GM12878 (cell line): ENCODE measurements around the gene CERK. TPM values are rescaled to one million over a fixed set of nuclear protein-coding genes. Genes with fewer than 3 reads are reported as not detected.

Experiments used
- ATAC-seq: fragments of 200-7000 bp; cut with Tn5 transposase; 3 replicates; pipeline ENCODE4 v1.9.1; 2020; ENCODE audit warnings: mild to moderate bottlenecking, moderate library complexity
- BruUV-seq: library from RNA; stranded (reverse); fragments of 400-500 nt; replicated peaks from 2 replicates; lab custom pipeline; 2021; lab: Mats Ljungman, UMichigan
- CTCF ChIA-PET: fragments of 300-600 bp; sonication (Branson Sonifier 250); formaldehyde crosslinking; extraction: SDS; loops from one replicate; lab custom pipeline; 2021; ENCODE audit warnings: inconsistent platforms; lab: Yijun Ruan, JAX
- POLR2A ChIA-PET: fragments of 350-600 bp; formaldehyde crosslinking; extraction: SDS; loops from one replicate; lab custom pipeline; 2021; ENCODE audit warnings: inconsistent platforms; lab: Charles Lee
- RAD21 ChIA-PET: fragments of 300-600 bp; sonication (Branson Sonifier 250); formaldehyde crosslinking; loops from one replicate; lab custom pipeline; 2023; ENCODE audit warnings: antibody characterized with exemption; ENCODE audit not compliant: unreplicated experiment; lab: Charles Lee
- SMC1A ChIA-PET: fragments of 300-600 bp; sonication (Branson Sonifier 250); formaldehyde crosslinking; loops from one replicate; lab custom pipeline; 2023; ENCODE audit not compliant: unreplicated experiment, uncharacterized antibody; lab: Charles Lee
- DNase-seq: peaks from one replicate; pipeline ENCODE4 v3.0.0-alpha.2; 2011; ENCODE audit warnings: low read depth, low spot score
- FAIRE-seq: peaks from 3 replicates; lab custom pipeline; 2011; peaks lifted over from hg19 to GRCh38; lab: Jason Lieb, UNC
- H2AFZ ChIP-seq: 2 replicates; pipeline ENCODE4 v1.6.0; 2011; ENCODE audit warnings: low read depth, low read length, control low read depth; ENCODE audit not compliant: control insufficient read depth
- H3K27ac ChIP-seq: 2 replicates; pipeline ENCODE4 v1.5.1; 2011; ENCODE audit warnings: control low read depth; ENCODE audit not compliant: control insufficient read depth, insufficient read depth
- H3K27me3 ChIP-seq, 2 experiments: replicated peaks in 1 of 2; 2 replicates each; pipeline versions ENCODE4 v1.6.0 to v1.6.1; 2011; ENCODE audit warnings: low read length in 1 of 2; ENCODE audit not compliant: control insufficient read depth in 2 of 2, insufficient read depth in 2 of 2
- H3K36me3 ChIP-seq, 2 experiments: 2 replicates each; pipeline ENCODE4 v1.5.1; 2011; ENCODE audit warnings: low read length in 1 of 2; ENCODE audit not compliant: control insufficient read depth in 2 of 2, insufficient read depth in 2 of 2
- H3K4me1 ChIP-seq: 2 replicates; pipeline ENCODE4 v1.6.1; 2011; ENCODE audit warnings: mild to moderate bottlenecking, low read length, moderate library complexity, mixed read lengths; ENCODE audit not compliant: control insufficient read depth, insufficient read depth
- H3K4me2 ChIP-seq: 2 replicates; pipeline ENCODE4 v1.6.0; 2011; ENCODE audit warnings: control low read depth; ENCODE audit not compliant: control insufficient read depth, insufficient read depth
- H3K4me3 ChIP-seq: fragments of 200-600 bp; sonication (generic); 2 replicates; pipeline ENCODE4 v1.5.1; 2016
- H3K79me2 ChIP-seq: 2 replicates; pipeline ENCODE4 v1.6.0; 2011; ENCODE audit warnings: low read length; ENCODE audit not compliant: control insufficient read depth, insufficient read depth
- H3K9ac ChIP-seq: 2 replicates; pipeline ENCODE4 v1.8.0; 2011; ENCODE audit warnings: low read length, control low read depth, mixed read lengths; ENCODE audit not compliant: control insufficient read depth, insufficient read depth
- H3K9me3 ChIP-seq: replicated peaks from 3 replicates; pipeline ENCODE4 v1.5.1; 2011; ENCODE audit warnings: mild to moderate bottlenecking, low read length; ENCODE audit not compliant: control insufficient read depth, insufficient read depth
- H4K20me1 ChIP-seq: 2 replicates; pipeline ENCODE4 v1.6.0; 2011; ENCODE audit not compliant: control insufficient read depth, insufficient read depth
- BHLHE40 ChIP-seq, 2 experiments: fragments of 450-650 bp in 1 of 2; IDR thresholded peaks; 2 replicates each; pipeline ENCODE4 v1.6.1; 2011 to 2017; ENCODE audit warnings: low read depth in 2 of 2, borderline replicate concordance in 1 of 2, improper control_type of control experiment in 1 of 2, low read length in 1 of 2, mild to moderate bottlenecking in 1 of 2
- CBX3 ChIP-seq: fragments of 200-600 bp; sonication (generic); IDR thresholded peaks from 2 replicates; pipeline ENCODE4 v1.6.1; 2016; ENCODE audit warnings: low read depth, borderline replicate concordance
- CHD4 ChIP-seq: fragments of 200-600 bp; sonication (generic); IDR thresholded peaks from 2 replicates; pipeline ENCODE4 v1.6.1; 2016; ENCODE audit warnings: mild to moderate bottlenecking
- EED ChIP-seq: sonication (generic); IDR thresholded peaks from 2 replicates; pipeline ENCODE4 v1.6.1; 2016; ENCODE audit warnings: antibody characterized with exemption, low read depth
- MYB ChIP-seq: fragments of 150-350 bp; IDR thresholded peaks from 2 replicates; pipeline ENCODE4 v1.6.1; 2014; ENCODE audit warnings: mild to moderate bottlenecking, low read depth, low read length, borderline replicate concordance
- PAX5 ChIP-seq: IDR thresholded peaks from 2 replicates; pipeline ENCODE4 v1.6.1; 2011; ENCODE audit warnings: low read depth, low read length, borderline replicate concordance
- RAD51 ChIP-seq: fragments of 450-650 bp; IDR thresholded peaks from 2 replicates; pipeline ENCODE4 v1.6.1; 2016; ENCODE audit warnings: moderate library complexity, mild to moderate bottlenecking, inconsistent platforms
- RBBP5 ChIP-seq: fragments of 200-600 bp; sonication (generic); conservative IDR thresholded peaks from 2 replicates; pipeline ENCODE4 v1.6.1; 2016
- RCOR1 ChIP-seq: conservative IDR thresholded peaks from 2 replicates; pipeline ENCODE4 v1.6.1; 2012; ENCODE audit warnings: low read depth, low read length, improper control_type of control experiment
- SMARCA5 ChIP-seq: fragments of 450-650 bp; IDR thresholded peaks from 2 replicates; pipeline ENCODE4 v1.6.1; 2017; ENCODE audit warnings: mild to moderate bottlenecking
- STAT3 ChIP-seq: IDR thresholded peaks from 2 replicates; pipeline ENCODE4 v1.6.1; 2011; ENCODE audit warnings: low read depth, low read length, improper control_type of control experiment
- TCF7 ChIP-seq: IDR thresholded peaks from 2 replicates; pipeline ENCODE4 v1.6.1; 2014; ENCODE audit warnings: antibody characterized with exemption, borderline replicate concordance
- YY1 ChIP-seq: IDR thresholded peaks from 2 replicates; pipeline ENCODE4 v1.6.1; 2011; ENCODE audit warnings: low read depth, mild to moderate bottlenecking, low read length
- ZNF217 ChIP-seq: fragments of 450-650 bp; IDR thresholded peaks from 2 replicates; pipeline ENCODE4 v1.6.1; 2017; ENCODE audit warnings: antibody characterized with exemption, mild to moderate bottlenecking
- WGBS: methylation state at CpG from one replicate; pipeline ENCODE4 v1.1.6; 2016; ENCODE audit warnings: low lambda C conversion rate; ENCODE audit not compliant: insufficient replicate concordance, insufficient coverage; ENCODE audit errors: missing lambda C conversion rate; 5-methylcytosine and 5-hydroxymethylcytosine counted together
- in situ Hi-C: fragments of 300-500 bp; cut with MboI; formaldehyde crosslinking; loops from 9 replicates; pipeline ENCODE4 v1.14.3; 2018; ENCODE audit warnings: mixed read lengths
- intact Hi-C: fragments of 100-400 bp; cut with micrococcal nuclease; formaldehyde crosslinking; loops from one replicate; pipeline ENCODE4 v1.14.2; 2022; ENCODE audit not compliant: unreplicated experiment
- polyA plus RNA-seq, 11 experiments: library from polyadenylated mRNA; depleted of rRNA in 4 of 11; unstranded in 6 of 11; stranded (reverse) in 5 of 11; fragments of >200 nt; fragmentation: Nextera tagmentation in 4 of 11; fragmentation: Illumina TruSeq in 1 of 11; extraction: Ambion mirVana in 4 of 11; extraction: Trizol in 1 of 11; gene quantifications; 1 replicate in 1 of 11; 2 replicates in 10 of 11; pipeline versions ENCODE4 v1.2.1 to v1.2.3, GENCODE V29; 2011 to 2016; ENCODE audit warnings: inconsistent platforms in 2 of 11, missing spikeins in 2 of 11, low read depth in 1 of 11
- total RNA-seq, 4 experiments: library from RNA; depleted of rRNA in 3 of 4; stranded (reverse); fragments of >200 nt in 3 of 4; fragmentation: Illumina TruSeq in 1 of 4; extraction: Trizol in 1 of 4; gene quantifications; 2 replicates each; pipeline versions ENCODE4 v1.2.1 to v1.2.3, GENCODE V29; 2013 to 2021
- TF ChIP-seq, protein P1 (sequence below): IDR thresholded peaks from 2 replicates; pipeline ENCODE4 v1.6.1; 2011; ENCODE audit warnings: low read depth, mild to moderate bottlenecking, low read length, moderate library complexity, borderline replicate concordance; ENCODE audit errors: extremely low read depth
- TF ChIP-seq, protein P2 (sequence below): fragments of 450-650 bp; IDR thresholded peaks from 2 replicates; pipeline ENCODE4 v1.6.1; 2016; ENCODE audit warnings: mild to moderate bottlenecking, moderate library complexity, borderline replicate concordance
- TF ChIP-seq, protein P3 (sequence below): IDR thresholded peaks from 2 replicates; pipeline ENCODE4 v1.6.1; 2012; ENCODE audit warnings: low read depth, low read length, improper control_type of control experiment
- TF ChIP-seq, protein P4 (sequence below): fragments of 450-650 bp; IDR thresholded peaks from 2 replicates; pipeline ENCODE4 v1.6.1; 2016; ENCODE audit warnings: mild to moderate bottlenecking
- TF ChIP-seq, protein P5 (sequence below): IDR thresholded peaks from 2 replicates; pipeline ENCODE4 v1.6.1; 2011; ENCODE audit warnings: mild to moderate bottlenecking, low read depth, low read length, moderate library complexity; ENCODE audit not compliant: insufficient replicate concordance

Gene CERK
- total and polyA plus RNA-seq, 10 of the 15 experiments (the other 5 are each of a cell fraction or from before 2014, with no cell fraction given): 4.0 to 41.1 (median 30.2) TPM

DNA sequence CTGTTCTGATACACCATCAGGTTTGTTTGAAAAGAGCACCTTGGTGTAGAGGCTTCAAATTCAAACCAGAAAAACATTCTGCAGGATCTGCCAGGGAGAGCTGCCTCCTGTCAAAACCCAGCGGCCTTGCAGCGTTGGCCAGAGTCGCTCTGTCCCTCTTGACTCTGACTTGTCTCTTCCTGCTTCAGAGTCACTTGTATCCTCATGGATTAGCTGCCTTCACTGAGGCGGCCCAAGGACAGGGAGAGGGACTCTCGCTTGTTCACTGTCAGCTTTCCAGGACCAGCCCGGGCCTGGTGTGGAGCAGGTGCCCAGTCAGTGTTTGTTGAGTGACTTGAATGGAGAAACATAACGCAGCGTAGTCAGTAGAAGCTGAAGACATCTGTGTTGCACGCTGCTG is 42.4 kb upstream of the CERK start:
- peaks cover 5 to 9% of the 10 kb centered on the region in 2 experiments; a peak in 3 of 4 replicates for H3K36me3 ChIP-seq
- no peak for ATAC-seq
- in situ Hi-C loops (no loop called here), intact Hi-C loops (no loop called here)
- no peak overlapping the region for H3K4me2 ChIP-seq
- SMC1A ChIA-PET: interaction anchor here (0.9 to 2.1 kb wide), 4 partner anchors 18 to 25 kb away, joined by 3 to 8 read pairs (median 4); partner anchors contain the start of gene TBC1D22A
- H3K4me3 ChIP-seq: no peak overlapping the region; the same call in 1 of the 2 replicates
- H2AFZ ChIP-seq: no peak overlapping the region
- no peaks in the 10 kb centered on the region; the same call in 2 of the 3 replicates for H3K9me3 ChIP-seq
- RAD21 ChIA-PET: interaction anchor here (0.8 to 1.9 kb wide), 4 partner anchors 16 to 216 kb away, joined by 3 to 8 read pairs (median 6); no protein-coding TSS in a partner anchor
- 95% methylated on average over 9 of the region's 9 CpGs for WGBS
- POLR2A ChIA-PET: interaction anchor here (1.0 kb wide), 1 partner anchor 19 kb away, joined by 3 read pairs; no protein-coding TSS in a partner anchor
- H3K27me3 ChIP-seq: no peaks in the 10 kb centered on the region
- BruUV-seq: no TSS peak
- peaks cover 15% of the 10 kb centered on the region for H4K20me1 ChIP-seq
- no peak overlapping the region for H3K27ac ChIP-seq
- peaks cover 31% of the 10 kb centered on the region for H3K4me1 ChIP-seq
- CTCF ChIA-PET: interaction anchor here (0.5 to 3.2 kb wide), 4 partner anchors 21 to 412 kb away, joined by 3 to 16 read pairs (median 10); no protein-coding TSS in a partner anchor
- no peak overlapping the region for H3K9ac ChIP-seq
- H3K79me2 ChIP-seq: peaks cover 90% of the 10 kb centered on the region
- no peak for DNase-seq
- no peak for FAIRE-seq
- TF ChIP-seq PAX5: no peak
- TF ChIP-seq YY1: no peak
- TF ChIP-seq, protein P1, sequence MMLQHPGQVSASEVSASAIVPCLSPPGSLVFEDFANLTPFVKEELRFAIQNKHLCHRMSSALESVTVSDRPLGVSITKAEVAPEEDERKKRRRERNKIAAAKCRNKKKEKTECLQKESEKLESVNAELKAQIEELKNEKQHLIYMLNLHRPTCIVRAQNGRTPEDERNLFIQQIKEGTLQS: no peak
- TF ChIP-seq CHD4: no peak
- TF ChIP-seq RCOR1: no peak
- TF ChIP-seq ZNF217: no peak
- no peak for TF ChIP-seq RBBP5
- TF ChIP-seq, protein P2, sequence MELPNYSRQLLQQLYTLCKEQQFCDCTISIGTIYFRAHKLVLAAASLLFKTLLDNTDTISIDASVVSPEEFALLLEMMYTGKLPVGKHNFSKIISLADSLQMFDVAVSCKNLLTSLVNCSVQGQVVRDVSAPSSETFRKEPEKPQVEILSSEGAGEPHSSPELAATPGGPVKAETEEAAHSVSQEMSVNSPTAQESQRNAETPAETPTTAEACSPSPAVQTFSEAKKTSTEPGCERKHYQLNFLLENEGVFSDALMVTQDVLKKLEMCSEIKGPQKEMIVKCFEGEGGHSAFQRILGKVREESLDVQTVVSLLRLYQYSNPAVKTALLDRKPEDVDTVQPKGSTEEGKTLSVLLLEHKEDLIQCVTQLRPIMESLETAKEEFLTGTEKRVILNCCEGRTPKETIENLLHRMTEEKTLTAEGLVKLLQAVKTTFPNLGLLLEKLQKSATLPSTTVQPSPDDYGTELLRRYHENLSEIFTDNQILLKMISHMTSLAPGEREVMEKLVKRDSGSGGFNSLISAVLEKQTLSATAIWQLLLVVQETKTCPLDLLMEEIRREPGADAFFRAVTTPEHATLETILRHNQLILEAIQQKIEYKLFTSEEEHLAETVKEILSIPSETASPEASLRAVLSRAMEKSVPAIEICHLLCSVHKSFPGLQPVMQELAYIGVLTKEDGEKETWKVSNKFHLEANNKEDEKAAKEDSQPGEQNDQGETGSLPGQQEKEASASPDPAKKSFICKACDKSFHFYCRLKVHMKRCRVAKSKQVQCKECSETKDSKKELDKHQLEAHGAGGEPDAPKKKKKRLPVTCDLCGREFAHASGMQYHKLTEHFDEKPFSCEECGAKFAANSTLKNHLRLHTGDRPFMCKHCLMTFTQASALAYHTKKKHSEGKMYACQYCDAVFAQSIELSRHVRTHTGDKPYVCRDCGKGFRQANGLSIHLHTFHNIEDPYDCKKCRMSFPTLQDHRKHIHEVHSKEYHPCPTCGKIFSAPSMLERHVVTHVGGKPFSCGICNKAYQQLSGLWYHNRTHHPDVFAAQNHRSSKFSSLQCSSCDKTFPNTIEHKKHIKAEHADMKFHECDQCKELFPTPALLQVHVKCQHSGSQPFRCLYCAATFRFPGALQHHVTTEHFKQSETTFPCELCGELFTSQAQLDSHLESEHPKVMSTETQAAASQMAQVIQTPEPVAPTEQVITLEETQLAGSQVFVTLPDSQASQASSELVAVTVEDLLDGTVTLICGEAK: no peak
- TF ChIP-seq, protein P3, sequence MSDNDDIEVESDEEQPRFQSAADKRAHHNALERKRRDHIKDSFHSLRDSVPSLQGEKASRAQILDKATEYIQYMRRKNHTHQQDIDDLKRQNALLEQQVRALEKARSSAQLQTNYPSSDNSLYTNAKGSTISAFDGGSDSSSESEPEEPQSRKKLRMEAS: no peak
- TF ChIP-seq, protein P4, sequence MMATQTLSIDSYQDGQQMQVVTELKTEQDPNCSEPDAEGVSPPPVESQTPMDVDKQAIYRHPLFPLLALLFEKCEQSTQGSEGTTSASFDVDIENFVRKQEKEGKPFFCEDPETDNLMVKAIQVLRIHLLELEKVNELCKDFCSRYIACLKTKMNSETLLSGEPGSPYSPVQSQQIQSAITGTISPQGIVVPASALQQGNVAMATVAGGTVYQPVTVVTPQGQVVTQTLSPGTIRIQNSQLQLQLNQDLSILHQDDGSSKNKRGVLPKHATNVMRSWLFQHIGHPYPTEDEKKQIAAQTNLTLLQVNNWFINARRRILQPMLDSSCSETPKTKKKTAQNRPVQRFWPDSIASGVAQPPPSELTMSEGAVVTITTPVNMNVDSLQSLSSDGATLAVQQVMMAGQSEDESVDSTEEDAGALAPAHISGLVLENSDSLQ: no peak
- no peak for TF ChIP-seq STAT3
- TF ChIP-seq BHLHE40 (IDR thresholded peaks at IDR 0.05; ENCODE audit: borderline replicate concordance in 1 of 2, low read depth in 2 of 2, low read length in 1 of 2): no peak
- no peak for TF ChIP-seq RAD51
- TF ChIP-seq EED: no peak
- TF ChIP-seq CBX3: no peak
- no peak for TF ChIP-seq MYB
- TF ChIP-seq TCF7: no peak
- TF ChIP-seq SMARCA5: no peak
- TF ChIP-seq, protein P5, sequence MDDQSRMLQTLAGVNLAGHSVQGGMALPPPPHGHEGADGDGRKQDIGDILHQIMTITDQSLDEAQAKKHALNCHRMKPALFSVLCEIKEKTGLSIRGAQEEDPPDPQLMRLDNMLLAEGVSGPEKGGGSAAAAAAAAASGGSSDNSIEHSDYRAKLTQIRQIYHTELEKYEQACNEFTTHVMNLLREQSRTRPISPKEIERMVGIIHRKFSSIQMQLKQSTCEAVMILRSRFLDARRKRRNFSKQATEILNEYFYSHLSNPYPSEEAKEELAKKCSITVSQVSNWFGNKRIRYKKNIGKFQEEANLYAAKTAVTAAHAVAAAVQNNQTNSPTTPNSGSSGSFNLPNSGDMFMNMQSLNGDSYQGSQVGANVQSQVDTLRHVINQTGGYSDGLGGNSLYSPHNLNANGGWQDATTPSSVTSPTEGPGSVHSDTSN: no peak
